IMR-90 (cell line): Measurements from ENCODE around the gene FNBP1. TPM values are rescaled to one million over a fixed set of nuclear protein-coding genes. Genes with fewer than 3 reads are reported as not detected.

ENCODE experiments used
- ATAC-seq: fragments of 200-7000 bp; cut with Tn5 transposase; 2 replicates; pipeline ENCODE4 v1.9.1; 2020; ENCODE audit warnings: low read depth, mild to moderate bottlenecking, moderate library complexity
- BruUV-seq: library from RNA; stranded (reverse); fragments of 400-500 nt; replicated peaks from 2 replicates; lab custom pipeline; 2021; lab: Mats Ljungman, UMichigan
- CTCF ChIA-PET: fragments of 300-600 bp; formaldehyde crosslinking; extraction: SDS; loops from one replicate; lab custom pipeline; 2021; ENCODE audit warnings: antibody characterized with exemption; lab: Yijun Ruan, JAX
- POLR2A ChIA-PET: fragments of 300-600 bp; sonication (Branson Sonifier 250); formaldehyde crosslinking; loops from one replicate; lab custom pipeline; 2022; ENCODE audit warnings: antibody characterized with exemption; ENCODE audit not compliant: unreplicated experiment; lab: Charles Lee
- DNase-seq: peaks from one replicate; pipeline ENCODE4 v3.0.0; 2013
- H2AFZ ChIP-seq: replicated peaks from 2 replicates; pipeline ENCODE3; 2013; ENCODE audit warnings: low read length, mild to moderate bottlenecking; ENCODE audit not compliant: poor library complexity
- H2AK5ac ChIP-seq: 2 replicates; pipeline ENCODE4 v1.6.1; 2013; ENCODE audit warnings: low read depth, low read length, inconsistent platforms
- H2AK9ac ChIP-seq: replicated peaks from 2 replicates; pipeline ENCODE3; 2013; ENCODE audit warnings: mild to moderate bottlenecking, low read depth, low read length, moderate library complexity; ENCODE audit not compliant: poor library complexity
- H2BK120ac ChIP-seq: 2 replicates; pipeline ENCODE4 v1.6.1; 2013; ENCODE audit warnings: low read depth, low read length, inconsistent platforms
- H2BK15ac ChIP-seq: 3 replicates; pipeline ENCODE4 v1.6.1; 2013; ENCODE audit warnings: low read depth, low read length, inconsistent platforms
- H2BK20ac ChIP-seq: 2 replicates; pipeline ENCODE4 v1.6.1; 2013; ENCODE audit warnings: low read depth, mild to moderate bottlenecking, inconsistent platforms, low read length, moderate library complexity
- H2BK5ac ChIP-seq: 2 replicates; pipeline ENCODE4 v1.6.1; 2013; ENCODE audit warnings: mild to moderate bottlenecking, low read depth, low read length, inconsistent platforms; ENCODE audit not compliant: poor library complexity, severe bottlenecking
- H3K14ac ChIP-seq: replicated peaks from 2 replicates; pipeline ENCODE4 v1.6.1; 2013; ENCODE audit warnings: low read depth, low read length, inconsistent platforms
- H3K18ac ChIP-seq: 2 replicates; pipeline ENCODE4 v1.6.1; 2013; ENCODE audit warnings: low read depth, low read length, control low read depth
- H3K23ac ChIP-seq: 2 replicates; pipeline ENCODE4 v1.6.1; 2013; ENCODE audit warnings: low read depth, low read length, inconsistent platforms
- H3K27ac ChIP-seq: 2 replicates; pipeline ENCODE4 v1.5.1; 2013; ENCODE audit warnings: mild to moderate bottlenecking, control low read depth, low read length; ENCODE audit not compliant: insufficient read depth
- H3K27me3 ChIP-seq: 2 replicates; pipeline ENCODE4 v1.6.1; 2013; ENCODE audit warnings: low read length; ENCODE audit not compliant: control insufficient read depth, insufficient read depth
- H3K36me3 ChIP-seq: 2 replicates; pipeline ENCODE4 v1.6.1; 2013; ENCODE audit warnings: low read length, mixed read lengths; ENCODE audit not compliant: control insufficient read depth, insufficient read depth
- H3K4ac ChIP-seq: 2 replicates; pipeline ENCODE4 v1.6.1; 2013; ENCODE audit warnings: low read depth, low read length, inconsistent platforms
- H3K4me1 ChIP-seq: 2 replicates; pipeline ENCODE4 v1.6.1; 2013; ENCODE audit warnings: low read length, mixed read lengths; ENCODE audit not compliant: control insufficient read depth, insufficient read depth
- H3K4me2 ChIP-seq: 2 replicates; pipeline ENCODE4 v1.6.1; 2013; ENCODE audit warnings: low read depth, mild to moderate bottlenecking, control low read depth, low read length, moderate library complexity
- H3K4me3 ChIP-seq: 2 replicates; pipeline ENCODE4 v1.5.1; 2013; ENCODE audit warnings: low read depth, mild to moderate bottlenecking, control low read depth, low read length, moderate library complexity; ENCODE audit not compliant: insufficient read depth
- H3K56ac ChIP-seq: 2 replicates; pipeline ENCODE4 v1.6.1; 2013; ENCODE audit warnings: low read length, inconsistent platforms; ENCODE audit not compliant: insufficient read depth; ENCODE audit errors: extremely low read depth
- H3K79me1 ChIP-seq, 2 experiments: 2 replicates each; pipeline ENCODE4 v1.6.1; 2013; ENCODE audit warnings: low read length in 2 of 2, inconsistent platforms in 1 of 2, low read depth in 1 of 2
- H3K9ac ChIP-seq: 2 replicates; pipeline ENCODE4 v1.6.1; 2013; ENCODE audit warnings: low read depth, low read length, control low read depth
- H3K9me1 ChIP-seq: 2 replicates; pipeline ENCODE4 v1.6.1; 2013; ENCODE audit warnings: low read length, inconsistent platforms; ENCODE audit not compliant: insufficient read depth
- H3K9me3 ChIP-seq: 2 replicates; pipeline ENCODE4 v1.6.1; 2013; ENCODE audit warnings: low read length; ENCODE audit not compliant: control insufficient read depth, insufficient read depth
- H4K20me1 ChIP-seq: 2 replicates; pipeline ENCODE4 v1.6.1; 2013; ENCODE audit warnings: low read length, inconsistent platforms; ENCODE audit not compliant: insufficient read depth
- H4K5ac ChIP-seq: 2 replicates; pipeline ENCODE4 v1.6.1; 2013; ENCODE audit warnings: mild to moderate bottlenecking, low read depth, low read length, control low read depth
- H4K8ac ChIP-seq, 2 experiments: 2 replicates each; pipeline ENCODE4 v1.6.1; 2013; ENCODE audit warnings: low read depth in 2 of 2, low read length in 2 of 2, control low read depth in 1 of 2, inconsistent platforms in 1 of 2
- H4K91ac ChIP-seq: 2 replicates; pipeline ENCODE4 v1.6.1; 2013; ENCODE audit warnings: low read depth, low read length, inconsistent platforms; ENCODE audit not compliant: insufficient read depth
- ELK1 ChIP-seq: fragments of 150-350 bp; IDR thresholded peaks from 2 replicates; pipeline ENCODE4 v1.6.1; 2016; ENCODE audit warnings: low read depth, mild to moderate bottlenecking, low read length, moderate library complexity, borderline replicate concordance
- FOS ChIP-seq: fragments of 150-350 bp; IDR thresholded peaks from 2 replicates; pipeline ENCODE4 v1.6.1; 2016; ENCODE audit warnings: low read depth, low read length
- WGBS, 2 experiments: methylation state at CpG; one replicate each; pipeline versions ENCODE4 v1.1.5 to v1.1.7; 2013; ENCODE audit warnings: missing lambda C conversion rate in 2 of 2; ENCODE audit not compliant: insufficient read length in 1 of 2; ENCODE audit errors: extremely low coverage in 2 of 2; 5-methylcytosine and 5-hydroxymethylcytosine counted together
- dilution Hi-C: fragments of 300-500 bp; cut with HindIII; formaldehyde crosslinking; loops from one replicate; pipeline ENCODE4 v1.14.3; 2018; ENCODE audit warnings: low sequenced_read_pairs; ENCODE audit not compliant: unreplicated experiment
- in situ Hi-C: fragments of 300-500 bp; cut with MboI; formaldehyde crosslinking; loops from 3 replicates; pipeline ENCODE4 v1.14.3; 2019; ENCODE audit warnings: low sequenced_read_pairs, inconsistent platforms, mixed read lengths
- intact Hi-C: fragments of 100-400 bp; cut with micrococcal nuclease; formaldehyde crosslinking; loops from 2 replicates; pipeline ENCODE4 v1.10.0; 2022
- polyA plus RNA-seq, 3 experiments: library from polyadenylated mRNA; depleted of rRNA; stranded (reverse); fragments of >200 nt; gene quantifications; 2 replicates each; pipeline ENCODE4 v1.2.3, GENCODE V29; 2012; ENCODE audit warnings: low replicate concordance in 1 of 3
- total RNA-seq: library from RNA; depleted of rRNA; stranded (reverse); fragments of >200 nt; gene quantifications from 2 replicates; pipeline ENCODE4 v1.2.3, GENCODE V29; 2012

FNBP1 gene
- total and polyA plus RNA-seq, 2 of the 4 experiments (the other 2 are of a cell fraction): 10.3 to 15.4 TPM

DNA sequence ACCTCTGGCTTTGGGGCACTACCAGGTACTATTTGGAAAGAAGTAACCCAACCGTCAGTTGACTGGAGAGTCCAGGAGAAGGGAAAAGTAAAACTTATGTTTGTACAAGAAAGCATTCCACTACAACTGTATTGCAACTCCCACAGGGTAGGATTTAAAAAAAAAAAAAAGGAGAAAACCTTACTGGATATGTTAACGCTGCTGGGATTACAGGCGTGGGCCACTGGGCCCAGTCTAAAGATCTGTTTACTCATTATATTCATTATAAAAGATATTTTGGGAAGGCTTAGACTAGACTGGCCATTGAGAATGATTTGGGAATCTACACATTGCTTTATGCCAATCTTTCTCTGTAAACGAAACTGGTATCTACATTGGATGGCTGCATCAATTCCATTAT lies 121.1 kb downstream of the FNBP1 start:
- no TSS peak for BruUV-seq

More for the DNA sequence above, 121.1 kb downstream of the FNBP1 start:
- Histone ChIP-seq H3K27ac (no peak overlapping the region), H2BK120ac (no peak overlapping the region), H3K56ac (no peak overlapping the region), H2BK20ac (no peak overlapping the region), H3K9ac (no peak overlapping the region), H3K4me1 (no peaks in the 10 kb centered on the region), H4K5ac (no peak overlapping the region), H3K4me2 (no peak overlapping the region), H2AK5ac (no peak overlapping the region), H4K8ac (no peak overlapping the region), H4K20me1 (no peaks in the 10 kb centered on the region), H3K23ac (no peak overlapping the region), H3K9me1 (0 out of 2 replicates have a peak, but pooled peaks cover 3% of the 10 kb centered on the region), H3K14ac (no peak overlapping the region), H2BK5ac (no peak overlapping the region), H3K9me3 (no peaks in the 10 kb centered on the region), H4K91ac (no peak overlapping the region), H3K4ac (no peak overlapping the region), H3K79me1 (no peaks in the 10 kb centered on the region), H3K27me3 (no peaks in the 10 kb centered on the region), H2AFZ (no peak overlapping the region), H2AK9ac (no peak overlapping the region), H3K18ac (no peak overlapping the region), H3K4me3 (no peak overlapping the region), H3K36me3 (peaks cover 17% of the 10 kb centered on the region), H2BK15ac (no peak overlapping the region)
- DNase-seq (no peak), ATAC-seq (no peak)
- no peak for TF ChIP-seq ELK1
- TF ChIP-seq FOS: no peak
- dilution Hi-C loops: no loop called here
- intact Hi-C loops: no loop called here
- POLR2A ChIA-PET: no interaction called here
- WGBS, 2 experiments: 100% methylated on average over 1 of the region's 4 CpGs; no CpG with 5 or more reads in 1 of the 2 experiments
- in situ Hi-C loops: no loop called here
- CTCF ChIA-PET: no interaction called here
